ENCODE data around the gene MALT1.

DNA sequence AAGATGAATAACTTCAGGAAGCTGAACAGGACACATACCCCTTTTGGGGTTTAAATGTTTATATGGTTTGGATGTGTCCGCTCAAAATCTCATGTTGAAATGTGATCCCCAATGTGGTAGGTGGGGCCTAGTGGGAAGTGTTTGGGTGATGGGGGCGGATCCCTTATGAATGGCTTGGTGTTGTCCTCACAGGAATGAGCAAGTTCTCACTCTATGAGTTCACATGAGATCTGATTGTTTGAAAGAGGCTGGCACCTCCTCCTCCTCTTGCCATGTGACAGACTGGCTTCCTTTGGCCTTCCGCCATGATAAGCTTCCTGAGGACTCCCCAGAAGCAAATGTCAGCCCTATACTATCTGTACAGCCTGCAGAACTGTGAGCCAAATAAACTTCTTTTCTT lies 104.8 kb downstream of the MALT1 start:
- TF ChIP-seq, protein P1, sequence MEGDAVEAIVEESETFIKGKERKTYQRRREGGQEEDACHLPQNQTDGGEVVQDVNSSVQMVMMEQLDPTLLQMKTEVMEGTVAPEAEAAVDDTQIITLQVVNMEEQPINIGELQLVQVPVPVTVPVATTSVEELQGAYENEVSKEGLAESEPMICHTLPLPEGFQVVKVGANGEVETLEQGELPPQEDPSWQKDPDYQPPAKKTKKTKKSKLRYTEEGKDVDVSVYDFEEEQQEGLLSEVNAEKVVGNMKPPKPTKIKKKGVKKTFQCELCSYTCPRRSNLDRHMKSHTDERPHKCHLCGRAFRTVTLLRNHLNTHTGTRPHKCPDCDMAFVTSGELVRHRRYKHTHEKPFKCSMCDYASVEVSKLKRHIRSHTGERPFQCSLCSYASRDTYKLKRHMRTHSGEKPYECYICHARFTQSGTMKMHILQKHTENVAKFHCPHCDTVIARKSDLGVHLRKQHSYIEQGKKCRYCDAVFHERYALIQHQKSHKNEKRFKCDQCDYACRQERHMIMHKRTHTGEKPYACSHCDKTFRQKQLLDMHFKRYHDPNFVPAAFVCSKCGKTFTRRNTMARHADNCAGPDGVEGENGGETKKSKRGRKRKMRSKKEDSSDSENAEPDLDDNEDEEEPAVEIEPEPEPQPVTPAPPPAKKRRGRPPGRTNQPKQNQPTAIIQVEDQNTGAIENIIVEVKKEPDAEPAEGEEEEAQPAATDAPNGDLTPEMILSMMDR (IDR thresholded peaks at IDR 0.05), result no peak
- no peak for TF ChIP-seq EZH2phosphoT487 (IDR thresholded peaks at IDR 0.05)
- no peak for TF ChIP-seq EZH2 (IDR thresholded peaks at IDR 0.05)
